22Rv1 (cell line): Measurements from ENCODE around the gene UGT2B17.
"Not testable (repeated sequence)": the region's sequence is repeated elsewhere in the genome, so short reads cannot be mapped to it uniquely, and the experiment has no call there.

Experiments
- CTCF ChIP-seq: fragments of 450-650 bp; IDR thresholded peaks from 2 replicates; pipeline ENCODE4 v1.5.1; 2017; ENCODE audit warnings: mild to moderate bottlenecking
- ZFX ChIP-seq: fragments of 450-650 bp; IDR thresholded peaks from 2 replicates; pipeline ENCODE4 v1.6.1; 2017; ENCODE audit warnings: antibody characterized with exemption, borderline replicate concordance

DNA sequence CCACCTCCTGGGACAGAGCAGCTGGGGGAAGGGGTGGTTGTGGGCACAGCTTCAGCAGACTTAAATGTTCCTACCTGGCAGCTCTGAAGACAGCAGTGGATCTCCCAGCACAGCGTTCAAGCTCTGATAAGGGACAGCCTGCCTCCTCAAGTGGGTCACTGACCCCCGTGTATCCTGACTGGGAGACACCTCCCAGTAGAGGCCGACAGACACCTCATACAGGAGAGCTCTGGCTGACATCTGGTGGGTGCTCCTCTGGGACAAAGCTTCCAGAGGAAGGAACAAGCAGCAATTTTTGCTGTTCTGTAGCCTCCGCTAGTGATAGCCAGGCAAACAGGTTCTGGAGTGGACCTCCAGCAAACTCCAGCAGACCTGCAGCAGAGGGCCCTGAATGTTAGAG is 72.7 kb downstream of the UGT2B17 start:
- TF ChIP-seq CTCF, ZFX: not testable (repeated sequence)
